ENCODE measurements around the gene NOVA1. TPM values are rescaled to one million over a fixed set of nuclear protein-coding genes. Genes with fewer than 3 reads are reported as not detected.

The NOVA1 gene
- total RNA-seq, 4 donors from 2014 or later: 0.91 to 1.9 (median 1.1) TPM; not detected in 1

DNA sequence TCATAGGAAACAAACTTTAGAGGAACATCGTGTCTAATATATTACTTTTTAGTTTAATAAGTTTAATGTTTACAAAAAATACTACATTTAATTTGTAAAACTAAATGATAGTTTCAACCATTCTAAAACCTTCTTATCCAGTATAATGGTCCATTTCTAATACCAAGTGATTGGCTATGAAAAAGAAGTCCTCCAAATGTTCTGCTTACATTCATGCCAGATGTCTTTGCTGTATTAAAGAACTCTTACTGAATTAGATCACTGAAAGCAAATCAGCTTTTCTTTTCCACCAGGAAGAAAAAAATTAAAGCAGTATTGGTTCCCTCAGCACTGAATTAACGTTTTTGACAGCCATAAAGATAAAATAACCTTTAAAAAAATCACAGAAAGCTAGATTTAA lies 3.7 kb downstream of the NOVA1 start:
- H3K27ac ChIP-seq: no peak overlapping the region
- peaks cover 0 to 30% (median 0%) of the 10 kb centered on the region in 4 donors for H3K27me3 ChIP-seq
- no peaks in the 10 kb centered on the region for H3K9me3 ChIP-seq
- WGBS, 2 donors: 48 to 59% methylated on average over 2 of the region's 2 CpGs
- H3K4me1 ChIP-seq: peaks cover 0 to 33% (median 0%) of the 10 kb centered on the region in 3 donors
- no peak overlapping the region for H3K4me3 ChIP-seq
- no peaks in the 10 kb centered on the region for H3K36me3 ChIP-seq
- intact Hi-C loops (cut with DNase I): no loop called here
- no peak for DNase-seq
- no peak for TF ChIP-seq POLR2A (IDR thresholded peaks at IDR 0.05)
- TF ChIP-seq, protein P1, sequence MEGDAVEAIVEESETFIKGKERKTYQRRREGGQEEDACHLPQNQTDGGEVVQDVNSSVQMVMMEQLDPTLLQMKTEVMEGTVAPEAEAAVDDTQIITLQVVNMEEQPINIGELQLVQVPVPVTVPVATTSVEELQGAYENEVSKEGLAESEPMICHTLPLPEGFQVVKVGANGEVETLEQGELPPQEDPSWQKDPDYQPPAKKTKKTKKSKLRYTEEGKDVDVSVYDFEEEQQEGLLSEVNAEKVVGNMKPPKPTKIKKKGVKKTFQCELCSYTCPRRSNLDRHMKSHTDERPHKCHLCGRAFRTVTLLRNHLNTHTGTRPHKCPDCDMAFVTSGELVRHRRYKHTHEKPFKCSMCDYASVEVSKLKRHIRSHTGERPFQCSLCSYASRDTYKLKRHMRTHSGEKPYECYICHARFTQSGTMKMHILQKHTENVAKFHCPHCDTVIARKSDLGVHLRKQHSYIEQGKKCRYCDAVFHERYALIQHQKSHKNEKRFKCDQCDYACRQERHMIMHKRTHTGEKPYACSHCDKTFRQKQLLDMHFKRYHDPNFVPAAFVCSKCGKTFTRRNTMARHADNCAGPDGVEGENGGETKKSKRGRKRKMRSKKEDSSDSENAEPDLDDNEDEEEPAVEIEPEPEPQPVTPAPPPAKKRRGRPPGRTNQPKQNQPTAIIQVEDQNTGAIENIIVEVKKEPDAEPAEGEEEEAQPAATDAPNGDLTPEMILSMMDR (IDR thresholded peaks at IDR 0.05): no peak

DNA sequence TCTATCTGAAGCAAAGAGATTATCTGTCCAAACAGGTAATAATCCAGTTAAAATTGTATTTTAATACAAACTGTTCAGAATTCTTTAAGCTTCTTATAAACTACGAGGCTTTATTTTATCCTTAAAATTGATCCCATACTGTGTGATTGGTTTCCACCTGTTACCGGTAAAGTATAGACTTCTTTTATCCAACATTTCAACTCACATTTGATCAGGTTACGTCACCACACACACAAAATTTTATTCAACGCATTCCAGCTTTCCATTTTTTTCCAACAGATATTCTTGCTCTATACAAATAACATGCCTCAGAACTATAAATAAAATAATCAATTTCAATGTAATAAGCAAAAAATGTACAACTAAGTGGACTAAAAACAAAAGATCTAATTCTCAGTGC lies 4.5 kb downstream of the NOVA1 start:
- Histone ChIP-seq H3K9me3 (no peaks in the 10 kb centered on the region), H3K36me3 (no peaks in the 10 kb centered on the region), H3K4me1 (peaks cover 0 to 25% (median 0%) of the 10 kb centered on the region in 3 donors), H3K4me3 (no peak overlapping the region), H3K27ac (no peak overlapping the region), H3K27me3 (peaks cover 0 to 23% (median 0%) of the 10 kb centered on the region in 4 donors)
- TF ChIP-seq, protein P1 (IDR thresholded peaks at IDR 0.05): no peak
- TF ChIP-seq POLR2A (IDR thresholded peaks at IDR 0.05): no peak
- DNase-seq: no peak
- WGBS, 2 donors: 89% methylated on average over 4 of the region's 4 CpGs
- intact Hi-C loops (cut with DNase I): no loop called here

DNA sequence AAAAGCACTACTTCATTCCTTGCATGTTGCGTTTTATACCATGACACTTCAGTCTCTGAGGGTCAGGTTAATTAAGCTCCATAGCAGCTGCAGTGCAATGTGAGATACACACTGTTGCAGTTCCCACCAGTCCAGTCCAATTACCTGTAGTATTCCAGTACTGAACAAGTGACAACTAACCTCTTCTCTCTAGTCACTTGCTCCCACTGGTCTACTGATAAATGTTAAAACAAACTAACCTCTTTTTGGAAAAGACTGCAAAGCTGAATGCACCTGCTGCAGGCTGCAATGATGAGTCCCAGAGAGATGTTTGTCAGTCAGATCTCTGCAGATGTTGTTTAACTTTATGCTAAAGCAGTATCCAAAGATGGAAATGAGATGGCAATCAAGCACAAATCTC lies 7.9 kb downstream of the NOVA1 start:
- H3K27ac ChIP-seq: no peak overlapping the region
- no peak for DNase-seq
- intact Hi-C loops (cut with DNase I): no loop called here
- no peak overlapping the region for H3K4me3 ChIP-seq
- TF ChIP-seq, protein P1 (IDR thresholded peaks at IDR 0.05): no peak
- TF ChIP-seq POLR2A (IDR thresholded peaks at IDR 0.05): no peak
- H3K36me3 ChIP-seq: no peaks in the 10 kb centered on the region
- no peaks in the 10 kb centered on the region for H3K9me3 ChIP-seq
- WGBS, 2 donors: 82 to 88% methylated on average over 1 of the region's 1 CpG
- no peaks in the 10 kb centered on the region for H3K27me3 ChIP-seq
- H3K4me1 ChIP-seq: no peaks in the 10 kb centered on the region

DNA sequence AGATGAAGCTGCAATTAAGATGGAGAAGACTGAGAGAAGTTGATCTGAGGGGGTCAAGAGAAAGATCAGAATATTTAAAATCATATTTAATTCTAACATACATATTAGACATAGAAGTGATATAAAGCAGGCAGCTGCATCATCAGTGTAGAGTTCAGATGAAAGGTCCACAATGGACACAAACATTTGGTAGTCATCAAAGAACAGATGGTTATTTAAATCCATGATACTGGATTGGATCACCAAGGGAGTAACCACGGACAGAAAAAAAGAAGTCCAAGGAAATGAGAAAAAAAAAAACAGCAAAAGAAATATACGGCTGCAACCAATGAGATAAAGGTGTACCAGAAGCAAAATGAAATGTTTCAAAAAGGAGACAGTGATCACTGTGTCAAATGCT lies 20.1 kb downstream of the NOVA1 start:
- H3K9me3 ChIP-seq: no peaks in the 10 kb centered on the region
- WGBS, 2 donors: 65% methylated on average over 2 of the region's 2 CpGs
- TF ChIP-seq, protein P1 (IDR thresholded peaks at IDR 0.05): no peak
- no peak for TF ChIP-seq POLR2A (IDR thresholded peaks at IDR 0.05)
- no peak overlapping the region for H3K4me3 ChIP-seq
- H3K27ac ChIP-seq: no peak overlapping the region
- DNase-seq: no peak
- no peaks in the 10 kb centered on the region for H3K27me3 ChIP-seq
- H3K4me1 ChIP-seq: no peaks in the 10 kb centered on the region
- no peaks in the 10 kb centered on the region for H3K36me3 ChIP-seq
- intact Hi-C loops (cut with DNase I): no loop called here

DNA sequence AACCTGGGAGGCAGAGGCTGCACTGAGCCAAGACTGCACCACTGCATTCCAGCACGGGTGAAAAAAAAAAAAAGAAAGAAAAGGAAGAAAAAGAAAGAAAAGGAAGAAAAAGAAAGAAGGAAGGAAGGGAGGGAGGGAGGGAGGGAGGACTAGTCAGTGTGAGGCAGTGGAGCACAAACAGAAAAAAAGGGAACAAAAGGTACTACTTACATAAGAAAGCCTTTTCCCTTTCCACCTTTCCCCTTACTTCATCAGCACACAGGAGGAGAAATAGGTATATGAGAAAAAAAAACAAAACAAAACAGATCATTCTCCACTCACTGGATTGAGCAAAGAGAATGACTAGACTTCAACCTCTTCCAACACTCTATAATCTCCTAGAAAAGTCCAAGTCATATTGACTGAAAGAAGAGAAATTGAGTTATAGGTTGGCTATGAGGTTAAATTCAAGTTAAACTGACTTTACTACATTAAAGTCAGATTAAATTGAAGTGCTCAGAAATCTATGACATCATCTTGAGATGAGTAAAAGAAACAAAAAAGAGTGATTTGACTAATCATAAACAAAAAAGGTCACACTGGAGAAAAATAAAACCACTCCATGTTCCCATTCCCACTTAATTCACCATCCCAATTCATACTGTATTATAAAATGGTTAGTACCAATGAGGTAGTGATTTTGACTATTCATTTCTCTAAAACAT lies 43.6 kb downstream of the NOVA1 start:
- Histone ChIP-seq H3K4me1 (no peaks in the 10 kb centered on the region), H3K9me3 (no peaks in the 10 kb centered on the region), H3K27me3 (no peaks in the 10 kb centered on the region), H3K36me3 (no peaks in the 10 kb centered on the region), H3K4me3 (no peak overlapping the region), H3K27ac (no peak overlapping the region)
- intact Hi-C loops (cut with DNase I): no loop called here
- no peak for TF ChIP-seq POLR2A (IDR thresholded peaks at IDR 0.05)
- TF ChIP-seq, protein P1 (IDR thresholded peaks at IDR 0.05): no peak
- DNase-seq: no peak
- 44 to 56% methylated on average over 1 of the region's 1 CpG for WGBS, 2 donors

Measured in esophagus squamous epithelium (tissue), 5 donors.